HepG2 (cell line): ENCODE results near the gene TGFA. TPM values are rescaled to one million over a fixed set of nuclear protein-coding genes. Genes with fewer than 3 reads are reported as not detected.
A peak's percentile ranks its signal among the peaks of the same experiment; 100 is the strongest.

Experiments used
- ATF7-NPFF ChIP-seq: sonication (generic); formaldehyde crosslinking; IDR thresholded peaks from 2 replicates; pipeline ENCODE4 v1.8.1; 2023; ENCODE audit warnings: mild to moderate bottlenecking, low read depth, missing genetic modification reagents, moderate library complexity
- CC2D1A ChIP-seq: sonication (generic); formaldehyde crosslinking; IDR thresholded peaks from 2 replicates; pipeline ENCODE4 v1.8.1; 2023; ENCODE audit warnings: mild to moderate bottlenecking, missing genetic modification reagents
- HNRNPL ChIP-seq: fragments of 200-400 bp; formaldehyde crosslinking; IDR thresholded peaks from 2 replicates; pipeline ENCODE4 v1.6.1; 2017; ENCODE audit warnings: mild to moderate bottlenecking, low read depth, low read length
- MAF1 ChIP-seq: sonication (generic); formaldehyde crosslinking; IDR thresholded peaks from 2 replicates; pipeline ENCODE4 v1.5.0; 2020; ENCODE audit warnings: missing genetic modification reagents, borderline replicate concordance
- MTA3 ChIP-seq: sonication (generic); formaldehyde crosslinking; IDR thresholded peaks from 2 replicates; pipeline ENCODE4 v1.4.0; 2020; ENCODE audit warnings: missing genetic modification reagents
- NFE2L1 ChIP-seq: sonication (generic); formaldehyde crosslinking; IDR thresholded peaks from 2 replicates; pipeline ENCODE4 v1.4.0; 2020; ENCODE audit warnings: missing genetic modification reagents, mild to moderate bottlenecking, borderline replicate concordance
- RBM39 ChIP-seq: fragments of 200-400 bp; formaldehyde crosslinking; IDR thresholded peaks from one replicate; pipeline ENCODE4 v1.6.1; 2018; ENCODE audit warnings: antibody characterized with exemption, mild to moderate bottlenecking, low read depth, low read length; ENCODE audit not compliant: poor library complexity, severe bottlenecking
- SAP130 ChIP-seq: IDR thresholded peaks from 2 replicates; pipeline ENCODE4 v1.6.1; 2016; ENCODE audit warnings: low read depth
- TP53 ChIP-seq: sonication (generic); formaldehyde crosslinking; conservative IDR thresholded peaks from 2 replicates; pipeline ENCODE4 v1.4.0; 2020; ENCODE audit warnings: missing genetic modification reagents
- ZNF230 ChIP-seq: sonication (generic); formaldehyde crosslinking; IDR thresholded peaks from 2 replicates; pipeline ENCODE4 v1.4.0; 2020; ENCODE audit warnings: mild to moderate bottlenecking, missing genetic modification reagents
- ZNF253 ChIP-seq: sonication (generic); formaldehyde crosslinking; IDR thresholded peaks from 2 replicates; pipeline ENCODE4 v1.8.0; 2022; ENCODE audit warnings: mild to moderate bottlenecking, missing genetic modification reagents, borderline replicate concordance
- ZNF281 ChIP-seq: sonication (generic); formaldehyde crosslinking; IDR thresholded peaks from 2 replicates; pipeline ENCODE4 v1.4.0; 2020; ENCODE audit warnings: missing genetic modification reagents, borderline replicate concordance
- ZNF550 ChIP-seq: sonication (generic); formaldehyde crosslinking; IDR thresholded peaks from 2 replicates; pipeline ENCODE4 v1.4.0; 2020; ENCODE audit warnings: mild to moderate bottlenecking, missing genetic modification reagents, borderline replicate concordance
- ZNF713 ChIP-seq: sonication (generic); formaldehyde crosslinking; IDR thresholded peaks from 2 replicates; pipeline ENCODE4 v1.4.0; 2020; ENCODE audit warnings: mild to moderate bottlenecking, missing genetic modification reagents
- ZNF768 ChIP-seq: sonication (generic); formaldehyde crosslinking; IDR thresholded peaks from 2 replicates; pipeline ENCODE4 v1.4.0; 2020; ENCODE audit warnings: missing genetic modification reagents
- ZNF883 ChIP-seq: sonication (generic); formaldehyde crosslinking; IDR thresholded peaks from 2 replicates; pipeline ENCODE4 v1.5.1; 2020; ENCODE audit warnings: mild to moderate bottlenecking, missing genetic modification reagents; ENCODE audit errors: not compliant biosample characterization
- polyA plus RNA-seq, 8 experiments: library from polyadenylated mRNA; depleted of rRNA in 3 of 8; stranded (reverse) in 7 of 8; unstranded in 1 of 8; fragments of >200 nt; fragmentation: Illumina TruSeq in 4 of 8; extraction: Trizol in 4 of 8; gene quantifications; 2 replicates each; pipeline versions ENCODE4 v1.2.1 to v1.2.3, GENCODE V29; 2011 to 2016; ENCODE audit warnings: low read depth in 4 of 8, missing spikeins in 1 of 8, mixed read lengths in 1 of 8; ENCODE audit not compliant: insufficient read depth in 1 of 8
- total RNA-seq, 5 experiments: library from RNA; depleted of rRNA; stranded (reverse); fragments of >200 nt; fragmentation: Illumina TruSeq; extraction: Trizol; gene quantifications; 2 replicates each; pipeline ENCODE4 v1.2.3, GENCODE V29; 2016; ENCODE audit warnings: low read depth in 1 of 5
- TF ChIP-seq, protein P1 (sequence below): sonication (generic); formaldehyde crosslinking; IDR thresholded peaks from 2 replicates; pipeline ENCODE4 v1.8.0; 2022; ENCODE audit warnings: missing genetic modification reagents, mild to moderate bottlenecking, moderate library complexity, borderline replicate concordance
- TF ChIP-seq, protein P2 (sequence below): sonication (generic); formaldehyde crosslinking; IDR thresholded peaks from 2 replicates; pipeline ENCODE4 v1.5.1; 2020; ENCODE audit warnings: missing genetic modification reagents, mild to moderate bottlenecking, borderline replicate concordance
- TF ChIP-seq, protein P3 (sequence below): sonication (generic); formaldehyde crosslinking; IDR thresholded peaks from 2 replicates; pipeline ENCODE4 v1.9.0; 2022; ENCODE audit warnings: missing genetic modification reagents, mild to moderate bottlenecking, borderline replicate concordance
- TF ChIP-seq, protein P4 (sequence below): sonication (generic); formaldehyde crosslinking; IDR thresholded peaks from 2 replicates; pipeline ENCODE4 v1.4.0; 2020; ENCODE audit warnings: mild to moderate bottlenecking, missing genetic modification reagents

Gene TGFA
- total and polyA plus RNA-seq, 2 of the 13 experiments (the other 11 are each of a cell fraction or from before 2014, with no cell fraction given), result 7.8 to 15.3 TPM

GRCh38 chr2:70565039-70565731, 11.6 kb upstream of the TGFA start (continued):
- TF ChIP-seq, protein P1, sequence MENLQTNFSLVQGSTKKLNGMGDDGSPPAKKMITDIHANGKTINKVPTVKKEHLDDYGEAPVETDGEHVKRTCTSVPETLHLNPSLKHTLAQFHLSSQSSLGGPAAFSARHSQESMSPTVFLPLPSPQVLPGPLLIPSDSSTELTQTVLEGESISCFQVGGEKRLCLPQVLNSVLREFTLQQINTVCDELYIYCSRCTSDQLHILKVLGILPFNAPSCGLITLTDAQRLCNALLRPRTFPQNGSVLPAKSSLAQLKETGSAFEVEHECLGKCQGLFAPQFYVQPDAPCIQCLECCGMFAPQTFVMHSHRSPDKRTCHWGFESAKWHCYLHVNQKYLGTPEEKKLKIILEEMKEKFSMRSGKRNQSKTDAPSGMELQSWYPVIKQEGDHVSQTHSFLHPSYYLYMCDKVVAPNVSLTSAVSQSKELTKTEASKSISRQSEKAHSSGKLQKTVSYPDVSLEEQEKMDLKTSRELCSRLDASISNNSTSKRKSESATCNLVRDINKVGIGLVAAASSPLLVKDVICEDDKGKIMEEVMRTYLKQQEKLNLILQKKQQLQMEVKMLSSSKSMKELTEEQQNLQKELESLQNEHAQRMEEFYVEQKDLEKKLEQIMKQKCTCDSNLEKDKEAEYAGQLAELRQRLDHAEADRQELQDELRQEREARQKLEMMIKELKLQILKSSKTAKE, result no peak
- no peak for TF ChIP-seq RBM39
- 0 out of 2 replicates have a peak, but pooled peaks have one; percentile 63 for TF ChIP-seq TP53 (CRISPR knock-in tag)
- no peak for TF ChIP-seq ZNF253 (CRISPR knock-in tag)
- TF ChIP-seq, protein P2, sequence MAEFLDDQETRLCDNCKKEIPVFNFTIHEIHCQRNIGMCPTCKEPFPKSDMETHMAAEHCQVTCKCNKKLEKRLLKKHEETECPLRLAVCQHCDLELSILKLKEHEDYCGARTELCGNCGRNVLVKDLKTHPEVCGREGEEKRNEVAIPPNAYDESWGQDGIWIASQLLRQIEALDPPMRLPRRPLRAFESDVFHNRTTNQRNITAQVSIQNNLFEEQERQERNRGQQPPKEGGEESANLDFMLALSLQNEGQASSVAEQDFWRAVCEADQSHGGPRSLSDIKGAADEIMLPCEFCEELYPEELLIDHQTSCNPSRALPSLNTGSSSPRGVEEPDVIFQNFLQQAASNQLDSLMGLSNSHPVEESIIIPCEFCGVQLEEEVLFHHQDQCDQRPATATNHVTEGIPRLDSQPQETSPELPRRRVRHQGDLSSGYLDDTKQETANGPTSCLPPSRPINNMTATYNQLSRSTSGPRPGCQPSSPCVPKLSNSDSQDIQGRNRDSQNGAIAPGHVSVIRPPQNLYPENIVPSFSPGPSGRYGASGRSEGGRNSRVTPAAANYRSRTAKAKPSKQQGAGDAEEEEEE, result no peak
- no peak for TF ChIP-seq MTA3 (CRISPR knock-in tag)
- no peak for TF ChIP-seq ZNF713 (CRISPR knock-in tag)
- TF ChIP-seq, protein P3, sequence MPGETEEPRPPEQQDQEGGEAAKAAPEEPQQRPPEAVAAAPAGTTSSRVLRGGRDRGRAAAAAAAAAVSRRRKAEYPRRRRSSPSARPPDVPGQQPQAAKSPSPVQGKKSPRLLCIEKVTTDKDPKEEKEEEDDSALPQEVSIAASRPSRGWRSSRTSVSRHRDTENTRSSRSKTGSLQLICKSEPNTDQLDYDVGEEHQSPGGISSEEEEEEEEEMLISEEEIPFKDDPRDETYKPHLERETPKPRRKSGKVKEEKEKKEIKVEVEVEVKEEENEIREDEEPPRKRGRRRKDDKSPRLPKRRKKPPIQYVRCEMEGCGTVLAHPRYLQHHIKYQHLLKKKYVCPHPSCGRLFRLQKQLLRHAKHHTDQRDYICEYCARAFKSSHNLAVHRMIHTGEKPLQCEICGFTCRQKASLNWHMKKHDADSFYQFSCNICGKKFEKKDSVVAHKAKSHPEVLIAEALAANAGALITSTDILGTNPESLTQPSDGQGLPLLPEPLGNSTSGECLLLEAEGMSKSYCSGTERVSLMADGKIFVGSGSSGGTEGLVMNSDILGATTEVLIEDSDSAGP (CRISPR knock-in tag), result peak; percentile 61
- TF ChIP-seq CC2D1A, result no peak
- peak; percentile 68; the same call in 1 of the 2 replicates for TF ChIP-seq ZNF281 (CRISPR knock-in tag)
- peak; percentile 15; the same call in 1 of the 2 replicates for TF ChIP-seq ZNF768 (CRISPR knock-in tag)
- no peak for TF ChIP-seq ZNF550
- TF ChIP-seq, protein P4, sequence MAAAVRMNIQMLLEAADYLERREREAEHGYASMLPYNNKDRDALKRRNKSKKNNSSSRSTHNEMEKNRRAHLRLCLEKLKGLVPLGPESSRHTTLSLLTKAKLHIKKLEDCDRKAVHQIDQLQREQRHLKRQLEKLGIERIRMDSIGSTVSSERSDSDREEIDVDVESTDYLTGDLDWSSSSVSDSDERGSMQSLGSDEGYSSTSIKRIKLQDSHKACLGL, result no peak
- TF ChIP-seq HNRNPL, result no peak
- no peak for TF ChIP-seq NFE2L1 (CRISPR knock-in tag)
- TF ChIP-seq MAF1 (CRISPR knock-in tag), result no peak
- TF ChIP-seq ZNF883 (CRISPR knock-in tag), result no peak
- TF ChIP-seq ZNF230 (CRISPR knock-in tag), result no peak
- TF ChIP-seq SAP130 (CRISPR knock-in tag), result peak; percentile 75
- TF ChIP-seq ATF7-NPFF (CRISPR knock-in tag), result peak; percentile 36; the same call in 1 of the 2 replicates
